DND-41 (cell line): ENCODE results near the gene PAX1.

Experiments
- EZH2 ChIP-seq: IDR thresholded peaks from 3 replicates; pipeline ENCODE4 v1.6.1; 2012; ENCODE audit warnings: borderline replicate concordance, low read depth, mild to moderate bottlenecking, moderate library complexity, low read length, inconsistent platforms; ENCODE audit not compliant: severe bottlenecking
- TF ChIP-seq, protein P1 (sequence below): IDR thresholded peaks from 2 replicates; pipeline ENCODE4 v1.5.1; 2012; ENCODE audit warnings: borderline replicate concordance, low read length, moderate library complexity, mild to moderate bottlenecking; ENCODE audit not compliant: poor library complexity, severe bottlenecking; ENCODE audit errors: extremely low read depth

GRCh38 chr20:21715193-21715881 is 9.9 kb downstream of the PAX1 start:
- TF ChIP-seq, protein P1, sequence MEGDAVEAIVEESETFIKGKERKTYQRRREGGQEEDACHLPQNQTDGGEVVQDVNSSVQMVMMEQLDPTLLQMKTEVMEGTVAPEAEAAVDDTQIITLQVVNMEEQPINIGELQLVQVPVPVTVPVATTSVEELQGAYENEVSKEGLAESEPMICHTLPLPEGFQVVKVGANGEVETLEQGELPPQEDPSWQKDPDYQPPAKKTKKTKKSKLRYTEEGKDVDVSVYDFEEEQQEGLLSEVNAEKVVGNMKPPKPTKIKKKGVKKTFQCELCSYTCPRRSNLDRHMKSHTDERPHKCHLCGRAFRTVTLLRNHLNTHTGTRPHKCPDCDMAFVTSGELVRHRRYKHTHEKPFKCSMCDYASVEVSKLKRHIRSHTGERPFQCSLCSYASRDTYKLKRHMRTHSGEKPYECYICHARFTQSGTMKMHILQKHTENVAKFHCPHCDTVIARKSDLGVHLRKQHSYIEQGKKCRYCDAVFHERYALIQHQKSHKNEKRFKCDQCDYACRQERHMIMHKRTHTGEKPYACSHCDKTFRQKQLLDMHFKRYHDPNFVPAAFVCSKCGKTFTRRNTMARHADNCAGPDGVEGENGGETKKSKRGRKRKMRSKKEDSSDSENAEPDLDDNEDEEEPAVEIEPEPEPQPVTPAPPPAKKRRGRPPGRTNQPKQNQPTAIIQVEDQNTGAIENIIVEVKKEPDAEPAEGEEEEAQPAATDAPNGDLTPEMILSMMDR = no peak
- TF ChIP-seq EZH2 = no peak
